HepG2 (cell line): ENCODE results near the gene AQP6. TPM values are rescaled to one million over a fixed set of nuclear protein-coding genes. Genes with fewer than 3 reads are reported as not detected.

ENCODE experiments used
- ARID4A ChIP-seq: sonication (generic); formaldehyde crosslinking; IDR thresholded peaks from 2 replicates; pipeline ENCODE4 v1.5.0; 2020; ENCODE audit warnings: mild to moderate bottlenecking, missing genetic modification reagents, borderline replicate concordance
- ARID5B ChIP-seq: IDR thresholded peaks from 2 replicates; pipeline ENCODE4 v1.4.0; 2020; ENCODE audit warnings: mild to moderate bottlenecking, missing genetic modification reagents
- E2F1 ChIP-seq: sonication (generic); formaldehyde crosslinking; IDR thresholded peaks from 2 replicates; pipeline ENCODE4 v1.5.0; 2020; ENCODE audit warnings: missing genetic modification reagents
- GABPA ChIP-seq, 2 experiments: IDR thresholded peaks; 2 replicates each; pipeline ENCODE4 v1.6.1; 2011 to 2016; ENCODE audit warnings: low read depth in 2 of 2, low read length in 1 of 2, missing biosample characterization in 1 of 2, missing genetic modification characterization in 1 of 2
- HBP1 ChIP-seq: IDR thresholded peaks from 2 replicates; pipeline ENCODE4 v1.6.1; 2016; ENCODE audit warnings: low read depth, control low read depth
- HNF1B ChIP-seq: sonication (generic); formaldehyde crosslinking; IDR thresholded peaks from 2 replicates; pipeline ENCODE4 v1.5.1; 2020; ENCODE audit warnings: mild to moderate bottlenecking, moderate library complexity, missing genetic modification reagents
- HNRNPLL ChIP-seq: fragments of 200-400 bp; formaldehyde crosslinking; IDR thresholded peaks from 2 replicates; pipeline ENCODE4 v1.6.1; 2017; ENCODE audit warnings: mild to moderate bottlenecking, low read depth, low read length; ENCODE audit not compliant: poor library complexity, severe bottlenecking
- KDM5A ChIP-seq: fragments of 200-600 bp; sonication (generic); IDR thresholded peaks from 2 replicates; pipeline ENCODE4 v1.7.0; 2018; ENCODE audit warnings: antibody characterized with exemption, mild to moderate bottlenecking, low read length, borderline replicate concordance
- MXD1 ChIP-seq: sonication (generic); formaldehyde crosslinking; IDR thresholded peaks from 2 replicates; pipeline ENCODE4 v1.4.0; 2020; ENCODE audit warnings: mild to moderate bottlenecking, missing genetic modification reagents
- RNF2 ChIP-seq: fragments of 450-650 bp; conservative IDR thresholded peaks from 2 replicates; pipeline ENCODE4 v1.6.1; 2016; ENCODE audit warnings: low read depth
- SIN3A ChIP-seq: IDR thresholded peaks from 2 replicates; pipeline ENCODE4 v1.6.1; 2011; ENCODE audit warnings: low read depth, mild to moderate bottlenecking, control low read depth, low read length, borderline replicate concordance
- SIN3B ChIP-seq: fragments of 150-350 bp; IDR thresholded peaks from 2 replicates; pipeline ENCODE4 v1.6.1; 2014; ENCODE audit warnings: low read length
- TBL1XR1 ChIP-seq: fragments of 150-350 bp; IDR thresholded peaks from 2 replicates; pipeline ENCODE4 v1.6.1; 2014; ENCODE audit warnings: borderline replicate concordance, low read length; ENCODE audit not compliant: partially characterized antibody
- ZFP62 ChIP-seq: sonication (generic); formaldehyde crosslinking; IDR thresholded peaks from 2 replicates; pipeline ENCODE4 v1.4.0; 2020; ENCODE audit warnings: missing genetic modification reagents
- ZKSCAN1 ChIP-seq: fragments of 150-350 bp; IDR thresholded peaks from 2 replicates; pipeline ENCODE4 v1.6.1; 2014; ENCODE audit warnings: low read length
- polyA plus RNA-seq, 8 experiments: library from polyadenylated mRNA; depleted of rRNA in 3 of 8; stranded (reverse) in 7 of 8; unstranded in 1 of 8; fragments of >200 nt; fragmentation: Illumina TruSeq in 4 of 8; extraction: Trizol in 4 of 8; gene quantifications; 2 replicates each; pipeline versions ENCODE4 v1.2.1 to v1.2.3, GENCODE V29; 2011 to 2016; ENCODE audit warnings: low read depth in 4 of 8, missing spikeins in 1 of 8, mixed read lengths in 1 of 8; ENCODE audit not compliant: insufficient read depth in 1 of 8
- total RNA-seq, 5 experiments: library from RNA; depleted of rRNA; stranded (reverse); fragments of >200 nt; fragmentation: Illumina TruSeq; extraction: Trizol; gene quantifications; 2 replicates each; pipeline ENCODE4 v1.2.3, GENCODE V29; 2016; ENCODE audit warnings: low read depth in 1 of 5

AQP6 gene
- total and polyA plus RNA-seq, 2 of the 13 experiments (the other 11 are each of a cell fraction or from before 2014, with no cell fraction given), result 0.32 to 1.3 TPM

GRCh38 chr12:49967042-49967776 is 5.5 kb upstream of the AQP6 start (continued):
- TF ChIP-seq ARID5B (peak; percentile 23; the same call in 1 of the 2 replicates), HBP1 (CRISPR knock-in tag) (0 out of 2 replicates have a peak, but pooled peaks have one; percentile 30), HNF1B (CRISPR knock-in tag) (peak; percentile 81), MXD1 (CRISPR knock-in tag) (peak; percentile 68; the same call in 1 of the 2 replicates), ARID4A (CRISPR knock-in tag) (peak; percentile 23; the same call in 1 of the 2 replicates), SIN3A (no peak), KDM5A (no peak), E2F1 (CRISPR knock-in tag) (no peak), ZFP62 (CRISPR knock-in tag) (0 out of 2 replicates have a peak, but pooled peaks have one; percentile 57), RNF2 (no peak), ZKSCAN1 (no peak), SIN3B (no peak), TBL1XR1 (no peak), HNRNPLL (peak; percentile 18), GABPA (IDR thresholded peaks at IDR 0.05; ENCODE audit: low read depth, low read length) (no peak), GABPA (CRISPR knock-in tag; IDR thresholded peaks at IDR 0.05; ENCODE audit: low read depth) (no peak)
